Measurements from ENCODE around the gene STXBP6. TPM values are rescaled to one million over a fixed set of nuclear protein-coding genes. Genes with fewer than 3 reads are reported as not detected.

Gene STXBP6
- total and polyA plus RNA-seq, 2 of the 13 experiments (the other 11 are each of a cell fraction or from before 2014, with no cell fraction given) = 35.3 to 42.8 TPM

- TF ChIP-seq MIER2 (CRISPR knock-in tag; IDR thresholded peaks at IDR 0.05) = no peak
- no peak for TF ChIP-seq ZNF768 (CRISPR knock-in tag; IDR thresholded peaks at IDR 0.05)
- TF ChIP-seq ZNF501 (CRISPR knock-in tag; IDR thresholded peaks at IDR 0.05) = no peak
- TF ChIP-seq PCBP2 (optimal IDR thresholded peaks at IDR 0.05; ENCODE audit: low read depth, low read length, poor library complexity, severe bottlenecking) = no peak
- TF ChIP-seq THAP9 (CRISPR knock-in tag; IDR thresholded peaks at IDR 0.05; ENCODE audit: borderline replicate concordance) = no peak
- no peak for TF ChIP-seq HMGXB4 (CRISPR knock-in tag; IDR thresholded peaks at IDR 0.05; ENCODE audit: borderline replicate concordance in 1 of 2, low read depth in 1 of 2)
- no peak for TF ChIP-seq MTF1 (CRISPR knock-in tag; IDR thresholded peaks at IDR 0.05)
- no peak for TF ChIP-seq XBP1 (CRISPR knock-in tag; IDR thresholded peaks at IDR 0.05)
- TF ChIP-seq KDM2A (CRISPR knock-in tag; IDR thresholded peaks at IDR 0.05; ENCODE audit: borderline replicate concordance, low read depth) = no peak
- TF ChIP-seq MTA1 (CRISPR knock-in tag; IDR thresholded peaks at IDR 0.05; ENCODE audit: borderline replicate concordance) = no peak
- TF ChIP-seq PHB2 (IDR thresholded peaks at IDR 0.05; ENCODE audit: partially characterized antibody) = peak; percentile 79
- TF ChIP-seq HNRNPK (IDR thresholded peaks at IDR 0.05; ENCODE audit: low read depth, low read length, poor library complexity, severe bottlenecking) = peak; percentile 39
- no peak for TF ChIP-seq NR2F1 (CRISPR knock-in tag; IDR thresholded peaks at IDR 0.05)
- TF ChIP-seq BORCS8-MEF2B (CRISPR knock-in tag; IDR thresholded peaks at IDR 0.05) = no peak
- no peak for TF ChIP-seq ZNF891 (CRISPR knock-in tag; IDR thresholded peaks at IDR 0.05)
- TF ChIP-seq RAD51 (IDR thresholded peaks at IDR 0.05; ENCODE audit: borderline replicate concordance) = peak; percentile 40; the same call in 1 of the 2 replicates
- no peak for TF ChIP-seq HDAC1 (CRISPR knock-in tag; IDR thresholded peaks at IDR 0.05)
- no peak for TF ChIP-seq FOXJ3 (CRISPR knock-in tag; IDR thresholded peaks at IDR 0.05; ENCODE audit: borderline replicate concordance)
- TF ChIP-seq ATF7-NPFF (CRISPR knock-in tag; IDR thresholded peaks at IDR 0.05; ENCODE audit: low read depth) = no peak
- no peak for TF ChIP-seq YEATS4 (CRISPR knock-in tag; IDR thresholded peaks at IDR 0.05; ENCODE audit: borderline replicate concordance)
Observed at GRCh38 chr14:24990773-24991172, 59.2 kb downstream of the STXBP6 start (continued).

Measured in HepG2 (cell line).